ENCODE measurements around the gene PSENEN.

Gene PSENEN

GRCh38 chr19:35745328-35746086 is at the start of gene PSENEN, which contains the start of gene U2AF1L4:
Gene PSENEN, plus strand, starts transcription at chr19:35745651. Its CDS starts 280 bp downstream, at chr19:35745931.
Gene U2AF1L4, minus strand, starts transcription at chr19:35745418. Its CDS starts 27 bp downstream, at chr19:35745391.
- DNase-seq (ENCODE audit: low read depth) = peak; percentile 93

GRCh38 chr19:35695895-35696422 is 49.5 kb upstream of the PSENEN start:
- DNase-seq (ENCODE audit: low read depth) = no peak

DNA sequence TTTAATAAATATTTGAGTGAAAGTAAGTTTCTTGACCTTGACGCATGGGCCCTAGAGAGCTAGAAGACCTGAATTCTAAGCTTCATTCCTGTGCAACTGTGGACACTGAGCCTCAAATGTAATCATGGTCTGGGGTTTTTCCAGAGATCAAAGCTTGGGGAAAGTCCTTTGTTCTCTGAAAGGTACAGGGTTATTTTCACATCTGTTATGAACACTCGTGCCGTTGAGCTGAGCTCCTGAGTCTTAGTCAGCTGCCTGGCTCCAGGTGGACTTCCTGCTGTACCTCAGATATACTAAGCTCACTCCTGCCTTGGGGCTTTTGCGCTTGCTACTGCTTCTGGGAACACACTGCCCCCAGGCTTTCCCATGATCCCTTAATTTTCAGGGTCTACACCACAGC is 48.6 kb upstream of the PSENEN start:
- no peak for DNase-seq (ENCODE audit: low read depth)

GRCh38 chr19:35702223-35703012 is 43.0 kb upstream of the PSENEN start:
- peak; percentile 83 for DNase-seq (ENCODE audit: low read depth)

- DNase-seq (ENCODE audit: low read depth) = no peak
These were observed 42.1 kb upstream of the PSENEN start for GRCh38 chr19:35703343-35703742.

DNA sequence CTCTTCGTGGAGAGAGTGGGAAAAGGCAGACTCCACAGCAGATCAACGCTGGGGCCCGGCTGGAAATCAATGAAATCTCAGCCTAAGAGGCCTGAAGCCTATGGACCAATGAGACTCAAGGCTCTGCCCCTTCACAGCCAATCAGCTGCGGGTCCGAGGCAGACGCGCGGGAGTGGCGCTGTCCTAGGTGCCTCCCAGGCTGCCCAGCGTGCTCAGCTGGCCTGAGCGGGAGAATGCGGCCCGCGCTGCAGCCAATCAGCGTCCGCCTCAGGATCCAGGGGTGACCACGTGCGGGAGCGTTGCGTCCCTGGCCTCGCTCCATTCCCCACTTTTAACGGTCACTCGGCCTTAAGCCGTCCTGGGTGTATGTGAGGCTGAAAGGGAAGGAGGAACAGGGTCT is 41.2 kb upstream of the PSENEN start, which contains the start of gene ZBTB32:
ZBTB32 (plus strand) TSS at position 341 of the 400 bp plus-strand sequence. CDS start 10,069 bp downstream, outside the sequence.
- DNase-seq (ENCODE audit: low read depth) = peak; percentile 13

DNA sequence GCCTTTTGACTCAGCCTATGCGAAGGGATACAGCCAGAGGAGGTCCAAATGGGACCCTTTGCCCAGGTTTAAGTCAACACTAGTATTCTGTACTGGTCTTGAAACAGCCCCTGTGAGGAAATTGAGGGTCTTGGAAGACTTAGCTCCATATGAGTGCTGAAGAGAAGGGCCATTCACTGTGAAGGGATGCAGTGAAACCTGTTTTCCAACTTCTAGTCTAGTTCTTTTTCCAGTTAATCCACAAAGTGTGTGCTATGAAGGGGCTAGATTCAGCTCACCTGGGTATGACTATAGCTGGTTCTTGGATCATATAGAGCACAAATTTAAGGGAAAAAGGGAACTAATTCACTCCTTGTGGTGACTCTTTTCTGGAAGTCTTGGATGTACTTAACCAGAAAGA is 37.1 kb upstream of the PSENEN start:
- no peak for DNase-seq (ENCODE audit: low read depth)

GRCh38 chr19:35710784-35711723 is 34.4 kb upstream of the PSENEN start:
- no peak for DNase-seq (ENCODE audit: low read depth)

GRCh38 chr19:35712567-35713505 is 32.6 kb upstream of the PSENEN start:
- no peak for DNase-seq (ENCODE audit: low read depth)

GRCh38 chr19:35713506-35713850 is 32.0 kb upstream of the PSENEN start:
- no peak for DNase-seq (ENCODE audit: low read depth)

- no peak for DNase-seq (ENCODE audit: low read depth)
These were observed 31.5 kb upstream of the PSENEN start for GRCh38 chr19:35713904-35714495.

DNA sequence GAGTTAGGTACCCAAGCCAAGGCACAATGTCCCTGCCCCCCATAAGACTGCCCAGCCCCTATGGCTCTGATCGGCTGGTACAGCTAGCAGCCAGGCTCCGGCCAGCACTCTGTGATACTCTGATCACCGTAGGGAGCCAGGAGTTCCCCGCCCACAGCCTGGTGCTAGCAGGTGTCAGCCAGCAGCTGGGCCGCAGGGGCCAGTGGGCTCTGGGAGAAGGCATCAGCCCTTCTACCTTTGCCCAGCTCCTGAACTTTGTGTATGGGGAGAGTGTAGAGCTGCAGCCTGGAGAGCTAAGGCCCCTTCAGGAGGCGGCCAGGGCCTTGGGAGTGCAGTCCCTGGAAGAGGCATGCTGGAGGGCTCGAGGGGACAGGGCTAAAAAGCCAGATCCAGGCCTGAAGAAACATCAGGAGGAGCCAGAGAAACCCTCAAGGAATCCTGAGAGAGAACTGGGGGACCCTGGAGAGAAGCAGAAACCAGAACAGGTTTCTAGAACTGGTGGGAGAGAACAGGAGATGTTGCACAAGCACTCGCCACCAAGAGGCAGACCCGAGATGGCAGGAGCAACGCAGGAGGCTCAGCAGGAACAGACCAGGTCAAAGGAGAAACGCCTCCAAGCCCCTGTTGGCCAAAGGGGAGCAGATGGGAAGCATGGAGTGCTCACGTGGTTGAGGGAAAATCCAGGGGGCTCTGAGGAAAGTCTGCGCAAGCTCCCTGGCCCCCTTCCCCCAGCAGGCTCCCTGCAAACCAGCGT is 30.7 kb upstream of the PSENEN start:
- DNase-seq (ENCODE audit: low read depth) = no peak

GRCh38 chr19:35715355-35715809 is 30.1 kb upstream of the PSENEN start:
- DNase-seq (ENCODE audit: low read depth) = no peak

GRCh38 chr19:35715981-35716800 is 29.3 kb upstream of the PSENEN start:
- no peak for DNase-seq (ENCODE audit: low read depth)

DNA sequence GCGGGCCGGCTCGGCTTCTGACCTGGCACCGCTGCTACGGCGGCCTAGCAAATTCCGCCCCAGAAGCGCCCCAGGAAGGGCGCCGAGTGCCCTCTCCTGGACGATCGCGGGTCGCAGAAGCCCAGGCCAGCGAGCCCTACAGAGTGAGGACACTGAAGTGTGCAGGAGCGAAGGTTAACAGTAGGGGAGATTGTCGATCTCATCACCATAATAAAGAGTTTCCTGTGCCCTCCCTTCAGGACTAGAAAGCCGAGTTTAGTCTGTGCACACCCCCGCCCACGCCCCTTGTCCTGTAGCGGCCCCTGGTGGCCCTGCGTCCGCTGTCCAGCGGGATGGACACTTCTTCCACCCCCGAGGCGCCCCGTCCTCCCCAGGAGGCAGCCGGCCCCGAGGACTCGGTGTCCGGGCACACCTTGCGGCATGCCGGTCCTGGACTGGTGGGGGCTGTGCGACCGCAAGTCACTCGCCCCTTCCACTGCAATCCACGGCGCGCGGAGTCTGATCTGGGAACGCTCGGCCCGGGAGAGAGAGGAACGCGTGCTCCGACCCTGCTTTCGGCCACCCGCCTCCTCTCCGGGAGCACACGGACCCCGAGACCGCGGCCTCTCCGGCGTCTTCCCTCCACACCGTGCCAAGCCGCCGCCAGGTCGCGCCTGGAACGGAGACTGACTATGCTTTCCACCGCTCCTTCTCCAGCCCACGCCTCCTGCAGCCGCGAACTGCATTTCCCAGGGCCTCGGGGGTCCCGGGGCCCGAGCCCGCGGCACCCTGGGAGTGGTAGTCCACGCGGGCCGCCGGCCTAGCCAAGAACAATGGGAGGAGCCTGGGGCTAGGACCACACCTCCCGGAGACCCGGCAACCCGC is 28.4 kb upstream of the PSENEN start:
- peak; percentile 67 for DNase-seq (ENCODE audit: low read depth)

DNA sequence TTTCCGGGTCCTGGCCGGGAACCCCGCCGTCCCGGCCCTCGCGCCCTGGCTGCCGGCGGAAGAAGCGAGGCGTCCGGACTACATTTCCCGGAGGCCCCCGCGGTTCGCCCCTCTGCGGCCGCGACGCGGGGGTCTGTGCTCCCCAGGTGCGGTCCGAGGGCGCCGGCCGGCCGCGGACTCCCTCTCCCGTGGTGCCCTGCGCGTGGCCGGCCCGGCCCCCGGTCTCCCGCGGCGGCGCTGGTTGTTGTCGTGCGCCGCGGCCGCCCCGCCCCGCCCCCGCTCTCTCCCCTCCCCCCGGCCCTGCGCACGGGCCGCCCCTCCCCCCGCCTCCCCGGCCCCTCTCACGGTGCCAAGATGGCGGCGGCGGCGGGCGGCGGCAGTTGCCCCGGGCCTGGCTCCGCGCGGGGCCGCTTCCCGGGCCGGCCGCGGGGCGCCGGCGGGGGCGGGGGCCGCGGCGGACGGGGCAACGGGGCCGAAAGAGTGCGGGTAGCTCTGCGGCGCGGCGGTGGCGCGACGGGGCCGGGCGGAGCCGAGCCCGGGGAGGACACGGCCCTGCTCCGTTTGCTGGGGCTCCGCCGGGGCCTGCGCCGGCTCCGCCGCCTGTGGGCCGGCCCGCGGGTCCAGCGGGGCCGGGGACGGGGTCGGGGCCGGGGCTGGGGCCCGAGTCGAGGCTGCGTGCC is 27.6 kb upstream of the PSENEN start, which contains the start of gene KMT2B:
KMT2B (plus strand) TSS at position 339 of the 680 bp plus-strand sequence; CDS start at position 355, 16 bp downstream.
- DNase-seq (ENCODE audit: low read depth) = no peak

Measured in GM04503 (cell line).